OCI-LY3 (cell line): ENCODE data around the gene RAB11FIP4.

ENCODE experiments used
- H2AFZ ChIP-seq: fragments of 200-600, 300-600 bp; shearing (Covaris generic); 2 replicates; pipeline ENCODE4 v1.6.0; 2014; ENCODE audit warnings: antibody characterized with exemption, low read depth, low read length
- H3K27ac ChIP-seq: fragments of 200-600, 300-600 bp; sonication (generic); 2 replicates; pipeline ENCODE4 v1.5.1; 2014; ENCODE audit warnings: mild to moderate bottlenecking, low read length, moderate library complexity, mixed read lengths
- H3K27me3 ChIP-seq: fragments of 200-600, 300-600 bp; sonication (generic); 2 replicates; pipeline ENCODE4 v1.6.1; 2014; ENCODE audit warnings: low read depth, low read length, mixed read lengths
- H3K36me3 ChIP-seq: fragments of 200-600, 300-600 bp; sonication (generic); replicated peaks from 2 replicates; pipeline ENCODE3; 2014; ENCODE audit warnings: low read depth, low read length, mixed read lengths
- H3K4me1 ChIP-seq: fragments of 300-600, 200-600 bp; sonication (generic); 2 replicates; pipeline ENCODE4 v1.6.1; 2014; ENCODE audit warnings: low read length, mixed read lengths
- H3K4me2 ChIP-seq: fragments of 200-600, 300-600 bp; sonication (generic); 2 replicates; pipeline ENCODE4 v1.6.1; 2014; ENCODE audit warnings: low read length, mixed read lengths
- H3K4me3 ChIP-seq: fragments of 300-600, 200-600 bp; sonication (generic); 2 replicates; pipeline ENCODE4 v1.5.1; 2014; ENCODE audit warnings: antibody characterized with exemption, mild to moderate bottlenecking, low read length, moderate library complexity
- H3K79me2 ChIP-seq: fragments of 300-600, 200-600 bp; shearing (Covaris generic); 2 replicates; pipeline ENCODE4 v1.6.1; 2014; ENCODE audit warnings: mild to moderate bottlenecking, low read length, mixed read lengths
- H3K9ac ChIP-seq: fragments of 300-600, 200-600 bp; shearing (Covaris generic); 2 replicates; pipeline ENCODE4 v1.6.0; 2014; ENCODE audit warnings: mild to moderate bottlenecking, low read length, moderate library complexity
- H3K9me3 ChIP-seq: fragments of 200-600, 300-600 bp; shearing (Covaris generic); 2 replicates; pipeline ENCODE4 v1.6.1; 2014; ENCODE audit warnings: low read length, mixed read lengths; ENCODE audit not compliant: insufficient read depth
- H4K20me1 ChIP-seq: fragments of 200-600, 300-600 bp; sonication (generic); 2 replicates; pipeline ENCODE4 v1.6.1; 2016; ENCODE audit warnings: low read length, mixed read lengths; ENCODE audit not compliant: insufficient read depth
- EZH2phosphoT487 ChIP-seq: fragments of 200-600 bp; shearing (Covaris generic); IDR thresholded peaks from 2 replicates; pipeline ENCODE4 v1.6.1; 2018; ENCODE audit warnings: antibody characterized with exemption, mixed run types, low read depth
- TF ChIP-seq, protein P1 (sequence below): fragments of 200-600, 300-600 bp; sonication (generic); IDR thresholded peaks from 2 replicates; pipeline ENCODE4 v1.5.1; 2014; ENCODE audit warnings: antibody characterized with exemption, low read length, low read depth

Gene RAB11FIP4

DNA sequence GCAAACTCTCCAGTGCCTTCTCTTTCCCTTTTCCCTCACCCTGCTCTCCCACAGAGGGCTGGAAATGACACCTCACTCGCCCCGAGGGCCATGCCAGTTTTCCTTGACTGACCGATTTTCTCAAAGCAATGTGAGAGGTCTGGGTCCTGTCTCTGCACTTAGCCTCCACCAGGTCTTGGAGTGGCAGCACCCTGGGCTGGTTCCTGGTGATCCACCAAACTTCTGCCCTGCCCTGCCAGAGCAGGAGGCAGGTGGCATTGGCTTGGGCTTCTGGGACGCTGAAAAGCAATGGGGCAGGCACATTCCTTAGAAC lies 97.5 kb downstream of the RAB11FIP4 start:
- Histone ChIP-seq H3K9ac (peak overlapping the region; percentile 70; the same call in 1 of the 2 replicates), H3K4me3 (peak overlapping the region; percentile 86), H3K4me1 (peaks cover 49% of the 10 kb centered on the region), H3K4me2 (peak overlapping the region; percentile 85), H3K27ac (no peak overlapping the region), H3K79me2 (peaks cover 11% of the 10 kb centered on the region; the same call in 1 of the 2 replicates), H3K36me3 (no peaks in the 10 kb centered on the region), H3K9me3 (no peaks in the 10 kb centered on the region), H4K20me1 (no peaks in the 10 kb centered on the region), H2AFZ (no peak overlapping the region), H3K27me3 (peaks cover 4% of the 10 kb centered on the region; the same call in 1 of the 2 replicates)
- no peak for TF ChIP-seq EZH2phosphoT487
- TF ChIP-seq, protein P1, sequence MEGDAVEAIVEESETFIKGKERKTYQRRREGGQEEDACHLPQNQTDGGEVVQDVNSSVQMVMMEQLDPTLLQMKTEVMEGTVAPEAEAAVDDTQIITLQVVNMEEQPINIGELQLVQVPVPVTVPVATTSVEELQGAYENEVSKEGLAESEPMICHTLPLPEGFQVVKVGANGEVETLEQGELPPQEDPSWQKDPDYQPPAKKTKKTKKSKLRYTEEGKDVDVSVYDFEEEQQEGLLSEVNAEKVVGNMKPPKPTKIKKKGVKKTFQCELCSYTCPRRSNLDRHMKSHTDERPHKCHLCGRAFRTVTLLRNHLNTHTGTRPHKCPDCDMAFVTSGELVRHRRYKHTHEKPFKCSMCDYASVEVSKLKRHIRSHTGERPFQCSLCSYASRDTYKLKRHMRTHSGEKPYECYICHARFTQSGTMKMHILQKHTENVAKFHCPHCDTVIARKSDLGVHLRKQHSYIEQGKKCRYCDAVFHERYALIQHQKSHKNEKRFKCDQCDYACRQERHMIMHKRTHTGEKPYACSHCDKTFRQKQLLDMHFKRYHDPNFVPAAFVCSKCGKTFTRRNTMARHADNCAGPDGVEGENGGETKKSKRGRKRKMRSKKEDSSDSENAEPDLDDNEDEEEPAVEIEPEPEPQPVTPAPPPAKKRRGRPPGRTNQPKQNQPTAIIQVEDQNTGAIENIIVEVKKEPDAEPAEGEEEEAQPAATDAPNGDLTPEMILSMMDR, result no peak

DNA sequence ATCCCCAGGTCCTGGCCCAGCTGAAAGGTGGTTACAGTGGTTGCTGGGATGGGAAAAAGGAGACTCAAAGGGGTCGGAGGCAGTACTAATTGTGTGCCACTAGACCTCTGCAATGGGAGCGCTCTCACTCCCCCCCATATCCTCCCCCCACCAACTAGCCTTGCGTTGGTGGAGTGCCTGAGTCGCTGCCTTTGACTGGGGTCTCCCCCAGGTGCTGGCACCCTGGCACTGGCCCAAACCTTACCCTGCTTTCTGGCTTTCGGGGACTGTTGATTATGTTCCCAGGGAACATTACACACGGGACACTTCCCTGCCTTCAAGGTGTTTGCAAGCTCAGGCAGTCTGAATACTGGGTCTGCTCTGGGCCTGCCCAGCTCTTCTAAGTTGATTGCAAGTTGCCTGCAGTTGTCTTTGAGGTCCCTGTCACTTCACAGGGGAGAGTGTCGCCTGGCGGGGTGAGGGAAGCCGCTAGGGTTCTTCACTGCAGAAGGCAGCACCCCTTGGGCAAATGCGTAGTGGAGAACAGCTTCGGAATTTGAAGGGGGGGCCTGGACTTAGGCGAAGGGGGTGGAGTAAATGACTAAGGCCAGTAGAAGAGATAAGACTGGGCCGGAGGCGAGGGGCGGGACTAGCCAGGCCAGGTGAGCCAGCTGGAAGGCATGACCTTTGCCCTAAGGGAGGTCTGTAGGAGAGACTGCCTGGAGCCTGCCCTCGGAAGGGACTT lies 98.0 kb downstream of the RAB11FIP4 start:
- H3K4me2 ChIP-seq, result peak overlapping the region; percentile 85
- peaks cover 13% of the 10 kb centered on the region; the same call in 1 of the 2 replicates for H3K79me2 ChIP-seq
- TF ChIP-seq EZH2phosphoT487, result no peak
- TF ChIP-seq, protein P1, result no peak
- no peak overlapping the region for H2AFZ ChIP-seq
- H3K4me1 ChIP-seq, result peaks cover 54% of the 10 kb centered on the region
- H3K9me3 ChIP-seq, result no peaks in the 10 kb centered on the region
- H3K27ac ChIP-seq, result no peak overlapping the region
- no peaks in the 10 kb centered on the region for H4K20me1 ChIP-seq
- no peaks in the 10 kb centered on the region for H3K36me3 ChIP-seq
- peak overlapping the region; percentile 86 for H3K4me3 ChIP-seq
- H3K27me3 ChIP-seq, result peaks cover 4% of the 10 kb centered on the region; the same call in 1 of the 2 replicates
- no peak overlapping the region for H3K9ac ChIP-seq

DNA sequence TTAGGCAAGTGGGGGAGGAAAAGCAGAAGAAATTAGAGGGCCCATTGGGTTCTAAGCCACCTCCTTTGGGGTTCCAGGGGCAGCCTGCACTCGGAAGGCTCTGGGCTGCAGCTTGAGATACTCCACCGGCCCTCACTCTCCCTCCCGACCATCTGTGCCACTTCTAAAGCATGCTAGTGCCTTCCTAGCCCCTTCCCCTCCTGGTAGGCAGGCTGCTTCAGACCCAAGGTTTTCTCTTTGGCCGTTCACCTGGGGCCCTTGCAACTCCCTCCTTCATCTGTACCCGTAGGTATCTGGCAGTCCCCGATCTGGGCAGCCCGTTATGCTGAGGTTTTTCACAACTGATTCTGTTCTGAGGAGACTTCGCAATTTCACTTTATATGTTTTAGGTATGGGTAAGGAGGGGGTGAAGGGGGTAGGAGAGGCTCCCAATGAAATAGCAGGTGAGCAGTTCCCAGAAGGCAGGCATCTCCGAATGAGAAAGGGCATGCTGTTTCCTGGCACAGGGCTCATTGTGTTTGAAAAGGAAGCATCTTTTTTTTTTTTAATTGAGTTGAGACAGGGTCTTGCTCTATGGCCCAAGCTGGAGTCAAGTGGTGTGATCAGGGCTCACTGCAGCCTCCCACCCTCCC lies 98.7 kb downstream of the RAB11FIP4 start:
- Histone ChIP-seq H3K9me3 (no peaks in the 10 kb centered on the region), H3K36me3 (no peaks in the 10 kb centered on the region), H4K20me1 (no peaks in the 10 kb centered on the region), H3K4me2 (no peak overlapping the region), H3K79me2 (peaks cover 13% of the 10 kb centered on the region), H3K4me3 (no peak overlapping the region), H2AFZ (no peak overlapping the region), H3K9ac (no peak overlapping the region), H3K27ac (no peak overlapping the region), H3K4me1 (peaks cover 60% of the 10 kb centered on the region), H3K27me3 (peaks cover 4% of the 10 kb centered on the region; the same call in 1 of the 2 replicates)
- no peak for TF ChIP-seq EZH2phosphoT487

DNA sequence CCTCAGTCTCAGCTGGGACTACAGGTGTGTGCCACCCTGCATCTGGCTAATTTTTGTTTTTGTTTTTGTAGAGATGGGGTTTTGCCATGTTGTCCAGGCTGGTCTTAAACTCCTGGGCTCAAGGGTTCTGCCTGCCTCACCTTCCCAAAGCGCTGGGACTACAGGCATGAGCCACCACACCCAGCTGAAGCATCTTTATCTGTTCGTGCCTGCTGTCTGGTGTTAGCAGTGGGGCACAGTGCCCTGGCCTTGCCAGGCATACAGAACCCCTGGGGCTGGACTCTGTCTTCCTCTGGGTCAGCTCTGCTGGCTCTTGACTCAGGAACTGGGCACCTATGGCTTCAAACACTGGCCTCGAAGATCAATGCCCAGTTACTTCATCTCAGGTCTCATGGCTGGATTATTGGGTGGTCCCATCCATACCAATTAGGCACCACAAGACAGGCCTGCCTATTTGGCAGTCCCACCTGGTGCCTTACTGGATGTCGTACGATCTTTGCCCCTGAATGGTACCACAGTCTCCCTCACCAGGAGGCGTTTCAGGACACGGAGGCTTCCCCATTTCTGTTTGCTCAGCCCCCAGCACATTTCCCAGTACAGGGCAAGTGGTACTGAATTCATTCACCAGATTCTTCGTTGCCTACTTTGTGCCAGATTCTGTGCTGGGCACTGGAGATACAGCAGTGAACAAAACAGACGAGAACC lies 99.3 kb downstream of the RAB11FIP4 start:
- Histone ChIP-seq H3K27ac (peak overlapping the region; percentile 61), H3K4me2 (peak overlapping the region; percentile 76), H3K79me2 (peaks cover 17% of the 10 kb centered on the region), H3K27me3 (peaks cover 4% of the 10 kb centered on the region; the same call in 1 of the 2 replicates), H3K4me3 (peak overlapping the region; percentile 55), H3K36me3 (no peaks in the 10 kb centered on the region), H3K9me3 (no peaks in the 10 kb centered on the region), H2AFZ (no peak overlapping the region), H3K4me1 (peaks cover 61% of the 10 kb centered on the region), H4K20me1 (no peaks in the 10 kb centered on the region), H3K9ac (peak overlapping the region; percentile 28; the same call in 1 of the 2 replicates)
- TF ChIP-seq, protein P1, result no peak
- TF ChIP-seq EZH2phosphoT487, result no peak
